Measurements from ENCODE around the gene GANAB. TPM values are rescaled to one million over a fixed set of nuclear protein-coding genes. Genes with fewer than 3 reads are reported as not detected.

The GANAB gene
- total and polyA plus RNA-seq, 2 of the 13 experiments (the other 11 are each of a cell fraction or from before 2014, with no cell fraction given): 99.5 to 234 TPM

DNA sequence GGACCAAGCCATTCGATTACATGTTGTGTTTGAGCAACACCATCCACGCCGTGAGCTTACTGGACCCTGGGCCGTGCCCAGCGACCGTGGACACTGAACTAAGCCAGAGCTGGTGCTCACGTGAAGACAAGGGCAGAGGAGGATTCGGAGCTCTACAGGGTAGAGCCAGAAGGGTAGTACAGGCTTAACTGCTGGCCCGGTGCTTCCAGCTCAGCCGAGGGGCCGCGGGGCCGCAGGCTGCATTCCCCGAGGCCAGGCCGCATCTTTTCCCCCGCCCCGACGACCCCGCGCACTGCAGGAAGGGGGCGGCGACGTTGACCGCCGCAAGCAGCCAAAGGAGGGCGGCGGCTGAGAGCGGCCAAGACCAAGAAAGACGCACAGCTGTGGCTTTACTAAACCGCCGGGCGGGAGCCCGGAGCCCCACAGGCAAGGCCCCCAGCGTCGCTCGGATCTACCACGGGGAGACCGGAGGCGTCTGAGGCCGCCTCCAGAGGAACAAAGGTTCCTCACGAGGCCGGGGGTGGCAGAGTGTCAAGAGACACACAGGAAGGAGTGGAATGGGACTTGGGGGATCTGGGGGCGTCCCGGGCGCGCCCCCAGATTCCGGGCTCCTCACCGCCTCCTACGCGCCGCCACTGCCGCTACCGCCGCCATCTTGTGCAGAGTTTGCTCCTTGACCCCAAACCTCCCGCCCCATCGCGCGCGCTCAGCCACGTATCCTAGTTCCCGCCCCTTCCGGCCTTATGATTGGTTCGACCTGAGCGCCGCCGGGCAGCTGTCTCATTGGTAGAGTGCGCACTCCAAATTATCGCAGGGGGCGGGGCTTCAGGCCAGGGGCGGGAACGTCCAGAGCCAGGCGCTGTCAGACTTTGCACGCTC, at the start of gene GANAB (continued):
- TF ChIP-seq, protein P1, sequence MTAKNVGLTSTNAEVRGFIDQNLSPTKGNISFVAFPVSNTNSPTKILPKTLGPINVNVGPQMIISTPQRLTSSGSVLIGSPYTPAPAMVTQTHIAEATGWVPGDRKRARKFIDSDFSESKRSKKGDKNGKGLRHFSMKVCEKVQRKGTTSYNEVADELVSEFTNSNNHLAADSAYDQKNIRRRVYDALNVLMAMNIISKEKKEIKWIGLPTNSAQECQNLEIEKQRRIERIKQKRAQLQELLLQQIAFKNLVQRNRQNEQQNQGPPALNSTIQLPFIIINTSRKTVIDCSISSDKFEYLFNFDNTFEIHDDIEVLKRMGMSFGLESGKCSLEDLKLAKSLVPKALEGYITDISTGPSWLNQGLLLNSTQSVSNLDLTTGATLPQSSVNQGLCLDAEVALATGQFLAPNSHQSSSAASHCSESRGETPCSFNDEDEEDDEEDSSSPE (CRISPR knock-in tag; IDR thresholded peaks at IDR 0.05): peak; percentile 91
- TF ChIP-seq, protein P2, sequence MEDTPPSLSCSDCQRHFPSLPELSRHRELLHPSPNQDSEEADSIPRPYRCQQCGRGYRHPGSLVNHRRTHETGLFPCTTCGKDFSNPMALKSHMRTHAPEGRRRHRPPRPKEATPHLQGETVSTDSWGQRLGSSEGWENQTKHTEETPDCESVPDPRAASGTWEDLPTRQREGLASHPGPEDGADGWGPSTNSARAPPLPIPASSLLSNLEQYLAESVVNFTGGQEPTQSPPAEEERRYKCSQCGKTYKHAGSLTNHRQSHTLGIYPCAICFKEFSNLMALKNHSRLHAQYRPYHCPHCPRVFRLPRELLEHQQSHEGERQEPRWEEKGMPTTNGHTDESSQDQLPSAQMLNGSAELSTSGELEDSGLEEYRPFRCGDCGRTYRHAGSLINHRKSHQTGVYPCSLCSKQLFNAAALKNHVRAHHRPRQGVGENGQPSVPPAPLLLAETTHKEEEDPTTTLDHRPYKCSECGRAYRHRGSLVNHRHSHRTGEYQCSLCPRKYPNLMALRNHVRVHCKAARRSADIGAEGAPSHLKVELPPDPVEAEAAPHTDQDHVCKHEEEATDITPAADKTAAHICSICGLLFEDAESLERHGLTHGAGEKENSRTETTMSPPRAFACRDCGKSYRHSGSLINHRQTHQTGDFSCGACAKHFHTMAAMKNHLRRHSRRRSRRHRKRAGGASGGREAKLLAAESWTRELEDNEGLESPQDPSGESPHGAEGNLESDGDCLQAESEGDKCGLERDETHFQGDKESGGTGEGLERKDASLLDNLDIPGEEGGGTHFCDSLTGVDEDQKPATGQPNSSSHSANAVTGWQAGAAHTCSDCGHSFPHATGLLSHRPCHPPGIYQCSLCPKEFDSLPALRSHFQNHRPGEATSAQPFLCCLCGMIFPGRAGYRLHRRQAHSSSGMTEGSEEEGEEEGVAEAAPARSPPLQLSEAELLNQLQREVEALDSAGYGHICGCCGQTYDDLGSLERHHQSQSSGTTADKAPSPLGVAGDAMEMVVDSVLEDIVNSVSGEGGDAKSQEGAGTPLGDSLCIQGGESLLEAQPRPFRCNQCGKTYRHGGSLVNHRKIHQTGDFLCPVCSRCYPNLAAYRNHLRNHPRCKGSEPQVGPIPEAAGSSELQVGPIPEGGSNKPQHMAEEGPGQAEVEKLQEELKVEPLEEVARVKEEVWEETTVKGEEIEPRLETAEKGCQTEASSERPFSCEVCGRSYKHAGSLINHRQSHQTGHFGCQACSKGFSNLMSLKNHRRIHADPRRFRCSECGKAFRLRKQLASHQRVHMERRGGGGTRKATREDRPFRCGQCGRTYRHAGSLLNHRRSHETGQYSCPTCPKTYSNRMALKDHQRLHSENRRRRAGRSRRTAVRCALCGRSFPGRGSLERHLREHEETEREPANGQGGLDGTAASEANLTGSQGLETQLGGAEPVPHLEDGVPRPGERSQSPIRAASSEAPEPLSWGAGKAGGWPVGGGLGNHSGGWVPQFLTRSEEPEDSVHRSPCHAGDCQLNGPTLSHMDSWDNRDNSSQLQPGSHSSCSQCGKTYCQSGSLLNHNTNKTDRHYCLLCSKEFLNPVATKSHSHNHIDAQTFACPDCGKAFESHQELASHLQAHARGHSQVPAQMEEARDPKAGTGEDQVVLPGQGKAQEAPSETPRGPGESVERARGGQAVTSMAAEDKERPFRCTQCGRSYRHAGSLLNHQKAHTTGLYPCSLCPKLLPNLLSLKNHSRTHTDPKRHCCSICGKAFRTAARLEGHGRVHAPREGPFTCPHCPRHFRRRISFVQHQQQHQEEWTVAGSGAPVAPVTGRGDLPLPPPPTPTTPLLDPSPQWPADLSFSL (CRISPR knock-in tag; IDR thresholded peaks at IDR 0.05): no peak
- TF ChIP-seq ZNF790 (CRISPR knock-in tag; IDR thresholded peaks at IDR 0.05; ENCODE audit: borderline replicate concordance) (no peak; the same call in 1 of the 2 replicates), ZNF121 (CRISPR knock-in tag; IDR thresholded peaks at IDR 0.05) (0 out of 2 replicates have a peak, but pooled peaks have one; percentile 9), ZFP41 (CRISPR knock-in tag; IDR thresholded peaks at IDR 0.05; ENCODE audit: borderline replicate concordance) (no peak; the same call in 1 of the 2 replicates)
- TF ChIP-seq, protein P3, sequence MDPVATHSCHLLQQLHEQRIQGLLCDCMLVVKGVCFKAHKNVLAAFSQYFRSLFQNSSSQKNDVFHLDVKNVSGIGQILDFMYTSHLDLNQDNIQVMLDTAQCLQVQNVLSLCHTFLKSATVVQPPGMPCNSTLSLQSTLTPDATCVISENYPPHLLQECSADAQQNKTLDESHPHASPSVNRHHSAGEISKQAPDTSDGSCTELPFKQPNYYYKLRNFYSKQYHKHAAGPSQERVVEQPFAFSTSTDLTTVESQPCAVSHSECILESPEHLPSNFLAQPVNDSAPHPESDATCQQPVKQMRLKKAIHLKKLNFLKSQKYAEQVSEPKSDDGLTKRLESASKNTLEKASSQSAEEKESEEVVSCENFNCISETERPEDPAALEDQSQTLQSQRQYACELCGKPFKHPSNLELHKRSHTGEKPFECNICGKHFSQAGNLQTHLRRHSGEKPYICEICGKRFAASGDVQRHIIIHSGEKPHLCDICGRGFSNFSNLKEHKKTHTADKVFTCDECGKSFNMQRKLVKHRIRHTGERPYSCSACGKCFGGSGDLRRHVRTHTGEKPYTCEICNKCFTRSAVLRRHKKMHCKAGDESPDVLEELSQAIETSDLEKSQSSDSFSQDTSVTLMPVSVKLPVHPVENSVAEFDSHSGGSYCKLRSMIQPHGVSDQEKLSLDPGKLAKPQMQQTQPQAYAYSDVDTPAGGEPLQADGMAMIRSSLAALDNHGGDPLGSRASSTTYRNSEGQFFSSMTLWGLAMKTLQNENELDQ (CRISPR knock-in tag; IDR thresholded peaks at IDR 0.05; ENCODE audit: borderline replicate concordance): no peak
- TF ChIP-seq, protein P4, sequence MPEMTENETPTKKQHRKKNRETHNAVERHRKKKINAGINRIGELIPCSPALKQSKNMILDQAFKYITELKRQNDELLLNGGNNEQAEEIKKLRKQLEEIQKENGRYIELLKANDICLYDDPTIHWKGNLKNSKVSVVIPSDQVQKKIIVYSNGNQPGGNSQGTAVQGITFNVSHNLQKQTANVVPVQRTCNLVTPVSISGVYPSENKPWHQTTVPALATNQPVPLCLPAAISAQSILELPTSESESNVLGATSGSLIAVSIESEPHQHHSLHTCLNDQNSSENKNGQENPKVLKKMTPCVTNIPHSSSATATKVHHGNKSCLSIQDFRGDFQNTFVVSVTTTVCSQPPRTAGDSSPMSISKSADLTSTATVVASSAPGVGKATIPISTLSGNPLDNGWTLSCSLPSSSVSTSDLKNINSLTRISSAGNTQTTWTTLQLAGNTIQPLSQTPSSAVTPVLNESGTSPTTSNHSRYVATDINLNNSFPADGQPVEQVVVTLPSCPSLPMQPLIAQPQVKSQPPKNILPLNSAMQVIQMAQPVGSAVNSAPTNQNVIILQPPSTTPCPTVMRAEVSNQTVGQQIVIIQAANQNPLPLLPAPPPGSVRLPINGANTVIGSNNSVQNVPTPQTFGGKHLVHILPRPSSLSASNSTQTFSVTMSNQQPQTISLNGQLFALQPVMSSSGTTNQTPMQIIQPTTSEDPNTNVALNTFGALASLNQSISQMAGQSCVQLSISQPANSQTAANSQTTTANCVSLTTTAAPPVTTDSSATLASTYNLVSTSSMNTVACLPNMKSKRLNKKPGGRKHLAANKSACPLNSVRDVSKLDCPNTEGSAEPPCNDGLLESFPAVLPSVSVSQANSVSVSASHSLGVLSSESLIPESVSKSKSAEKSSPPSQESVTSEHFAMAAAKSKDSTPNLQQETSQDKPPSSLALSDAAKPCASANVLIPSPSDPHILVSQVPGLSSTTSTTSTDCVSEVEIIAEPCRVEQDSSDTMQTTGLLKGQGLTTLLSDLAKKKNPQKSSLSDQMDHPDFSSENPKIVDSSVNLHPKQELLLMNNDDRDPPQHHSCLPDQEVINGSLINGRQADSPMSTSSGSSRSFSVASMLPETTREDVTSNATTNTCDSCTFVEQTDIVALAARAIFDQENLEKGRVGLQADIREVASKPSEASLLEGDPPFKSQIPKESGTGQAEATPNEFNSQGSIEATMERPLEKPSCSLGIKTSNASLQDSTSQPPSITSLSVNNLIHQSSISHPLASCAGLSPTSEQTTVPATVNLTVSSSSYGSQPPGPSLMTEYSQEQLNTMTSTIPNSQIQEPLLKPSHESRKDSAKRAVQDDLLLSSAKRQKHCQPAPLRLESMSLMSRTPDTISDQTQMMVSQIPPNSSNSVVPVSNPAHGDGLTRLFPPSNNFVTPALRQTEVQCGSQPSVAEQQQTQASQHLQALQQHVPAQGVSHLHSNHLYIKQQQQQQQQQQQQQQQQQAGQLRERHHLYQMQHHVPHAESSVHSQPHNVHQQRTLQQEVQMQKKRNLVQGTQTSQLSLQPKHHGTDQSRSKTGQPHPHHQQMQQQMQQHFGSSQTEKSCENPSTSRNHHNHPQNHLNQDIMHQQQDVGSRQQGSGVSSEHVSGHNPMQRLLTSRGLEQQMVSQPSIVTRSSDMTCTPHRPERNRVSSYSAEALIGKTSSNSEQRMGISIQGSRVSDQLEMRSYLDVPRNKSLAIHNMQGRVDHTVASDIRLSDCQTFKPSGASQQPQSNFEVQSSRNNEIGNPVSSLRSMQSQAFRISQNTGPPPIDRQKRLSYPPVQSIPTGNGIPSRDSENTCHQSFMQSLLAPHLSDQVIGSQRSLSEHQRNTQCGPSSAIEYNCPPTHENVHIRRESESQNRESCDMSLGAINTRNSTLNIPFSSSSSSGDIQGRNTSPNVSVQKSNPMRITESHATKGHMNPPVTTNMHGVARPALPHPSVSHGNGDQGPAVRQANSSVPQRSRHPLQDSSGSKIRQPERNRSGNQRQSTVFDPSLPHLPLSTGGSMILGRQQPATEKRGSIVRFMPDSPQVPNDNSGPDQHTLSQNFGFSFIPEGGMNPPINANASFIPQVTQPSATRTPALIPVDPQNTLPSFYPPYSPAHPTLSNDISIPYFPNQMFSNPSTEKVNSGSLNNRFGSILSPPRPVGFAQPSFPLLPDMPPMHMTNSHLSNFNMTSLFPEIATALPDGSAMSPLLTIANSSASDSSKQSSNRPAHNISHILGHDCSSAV (CRISPR knock-in tag; IDR thresholded peaks at IDR 0.05; ENCODE audit: borderline replicate concordance): 0 out of 2 replicates have a peak, but pooled peaks have one; percentile 63
